ENCODE data around the gene GPR21. TPM values are rescaled to one million over a fixed set of nuclear protein-coding genes. Genes with fewer than 3 reads are reported as not detected.

GPR21 gene
- total RNA-seq, 1 experiment from 2014 or later, result 1.1 TPM

DNA sequence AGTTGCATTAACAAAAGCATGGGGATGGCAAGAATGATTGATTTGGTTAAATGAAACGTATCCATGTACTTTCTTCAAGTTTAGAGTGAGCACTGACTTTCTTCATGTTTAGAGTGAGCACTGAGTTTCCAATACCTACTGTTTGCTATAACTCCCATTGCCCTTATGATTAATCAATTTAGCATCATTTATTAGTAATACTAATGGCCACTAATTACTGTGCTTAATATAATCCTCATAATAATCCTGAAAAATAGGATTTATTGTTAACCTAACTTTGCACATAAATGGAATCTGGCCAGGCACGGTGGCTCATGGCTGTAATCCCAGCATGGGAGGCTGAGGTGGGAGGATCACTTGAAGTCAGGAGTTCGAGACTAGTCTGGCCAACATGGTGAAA is 22.1 kb upstream of the GPR21 start:
- no peak for TF ChIP-seq RAD21 (IDR thresholded peaks at IDR 0.05; ENCODE audit: low read depth)
- no peak for TF ChIP-seq CEBPB (IDR thresholded peaks at IDR 0.05; ENCODE audit: low read depth)
- no peak for TF ChIP-seq SIN3A (IDR thresholded peaks at IDR 0.05; ENCODE audit: low read depth)
- no peak for TF ChIP-seq POLR2A (IDR thresholded peaks at IDR 0.05; ENCODE audit: borderline replicate concordance, extremely low read depth, insufficient read depth, insufficient read length)
- no peak for TF ChIP-seq EZH2phosphoT487 (IDR thresholded peaks at IDR 0.05; ENCODE audit: borderline replicate concordance)
- TF ChIP-seq, protein P1, sequence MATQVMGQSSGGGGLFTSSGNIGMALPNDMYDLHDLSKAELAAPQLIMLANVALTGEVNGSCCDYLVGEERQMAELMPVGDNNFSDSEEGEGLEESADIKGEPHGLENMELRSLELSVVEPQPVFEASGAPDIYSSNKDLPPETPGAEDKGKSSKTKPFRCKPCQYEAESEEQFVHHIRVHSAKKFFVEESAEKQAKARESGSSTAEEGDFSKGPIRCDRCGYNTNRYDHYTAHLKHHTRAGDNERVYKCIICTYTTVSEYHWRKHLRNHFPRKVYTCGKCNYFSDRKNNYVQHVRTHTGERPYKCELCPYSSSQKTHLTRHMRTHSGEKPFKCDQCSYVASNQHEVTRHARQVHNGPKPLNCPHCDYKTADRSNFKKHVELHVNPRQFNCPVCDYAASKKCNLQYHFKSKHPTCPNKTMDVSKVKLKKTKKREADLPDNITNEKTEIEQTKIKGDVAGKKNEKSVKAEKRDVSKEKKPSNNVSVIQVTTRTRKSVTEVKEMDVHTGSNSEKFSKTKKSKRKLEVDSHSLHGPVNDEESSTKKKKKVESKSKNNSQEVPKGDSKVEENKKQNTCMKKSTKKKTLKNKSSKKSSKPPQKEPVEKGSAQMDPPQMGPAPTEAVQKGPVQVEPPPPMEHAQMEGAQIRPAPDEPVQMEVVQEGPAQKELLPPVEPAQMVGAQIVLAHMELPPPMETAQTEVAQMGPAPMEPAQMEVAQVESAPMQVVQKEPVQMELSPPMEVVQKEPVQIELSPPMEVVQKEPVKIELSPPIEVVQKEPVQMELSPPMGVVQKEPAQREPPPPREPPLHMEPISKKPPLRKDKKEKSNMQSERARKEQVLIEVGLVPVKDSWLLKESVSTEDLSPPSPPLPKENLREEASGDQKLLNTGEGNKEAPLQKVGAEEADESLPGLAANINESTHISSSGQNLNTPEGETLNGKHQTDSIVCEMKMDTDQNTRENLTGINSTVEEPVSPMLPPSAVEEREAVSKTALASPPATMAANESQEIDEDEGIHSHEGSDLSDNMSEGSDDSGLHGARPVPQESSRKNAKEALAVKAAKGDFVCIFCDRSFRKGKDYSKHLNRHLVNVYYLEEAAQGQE (IDR thresholded peaks at IDR 0.05; ENCODE audit: low read depth), result no peak
- TF ChIP-seq EZH2 (IDR thresholded peaks at IDR 0.05), result no peak
- no peak for TF ChIP-seq YY1 (IDR thresholded peaks at IDR 0.05; ENCODE audit: extremely low read depth, insufficient replicate concordance, low read depth, low read length)
- no peak for TF ChIP-seq JUND (IDR thresholded peaks at IDR 0.05)
- no peak for TF ChIP-seq ELF1 (IDR thresholded peaks at IDR 0.05; ENCODE audit: borderline replicate concordance, low read depth)
- TF ChIP-seq ZNF274 (IDR thresholded peaks at IDR 0.05; ENCODE audit: low read depth, low read length), result no peak
- no peak for TF ChIP-seq SP1 (IDR thresholded peaks at IDR 0.05; ENCODE audit: low read depth)
- TF ChIP-seq, protein P2, sequence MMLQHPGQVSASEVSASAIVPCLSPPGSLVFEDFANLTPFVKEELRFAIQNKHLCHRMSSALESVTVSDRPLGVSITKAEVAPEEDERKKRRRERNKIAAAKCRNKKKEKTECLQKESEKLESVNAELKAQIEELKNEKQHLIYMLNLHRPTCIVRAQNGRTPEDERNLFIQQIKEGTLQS (IDR thresholded peaks at IDR 0.05), result no peak
- TF ChIP-seq CTCF (IDR thresholded peaks at IDR 0.05 in 2 of 3, conservative IDR thresholded peaks at IDR 0.05 in 1 of 3; ENCODE audit: borderline replicate concordance in 1 of 3, insufficient read depth in 1 of 3, low read depth in 2 of 3, low read length in 2 of 3), result no peak
- no peak for TF ChIP-seq EGR1 (IDR thresholded peaks at IDR 0.05; ENCODE audit: low read depth)
- no peak for TF ChIP-seq SRF (IDR thresholded peaks at IDR 0.05; ENCODE audit: low read depth)
- TF ChIP-seq, protein P3, sequence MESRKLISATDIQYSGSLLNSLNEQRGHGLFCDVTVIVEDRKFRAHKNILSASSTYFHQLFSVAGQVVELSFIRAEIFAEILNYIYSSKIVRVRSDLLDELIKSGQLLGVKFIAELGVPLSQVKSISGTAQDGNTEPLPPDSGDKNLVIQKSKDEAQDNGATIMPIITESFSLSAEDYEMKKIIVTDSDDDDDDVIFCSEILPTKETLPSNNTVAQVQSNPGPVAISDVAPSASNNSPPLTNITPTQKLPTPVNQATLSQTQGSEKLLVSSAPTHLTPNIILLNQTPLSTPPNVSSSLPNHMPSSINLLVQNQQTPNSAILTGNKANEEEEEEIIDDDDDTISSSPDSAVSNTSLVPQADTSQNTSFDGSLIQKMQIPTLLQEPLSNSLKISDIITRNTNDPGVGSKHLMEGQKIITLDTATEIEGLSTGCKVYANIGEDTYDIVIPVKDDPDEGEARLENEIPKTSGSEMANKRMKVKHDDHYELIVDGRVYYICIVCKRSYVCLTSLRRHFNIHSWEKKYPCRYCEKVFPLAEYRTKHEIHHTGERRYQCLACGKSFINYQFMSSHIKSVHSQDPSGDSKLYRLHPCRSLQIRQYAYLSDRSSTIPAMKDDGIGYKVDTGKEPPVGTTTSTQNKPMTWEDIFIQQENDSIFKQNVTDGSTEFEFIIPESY (IDR thresholded peaks at IDR 0.05; ENCODE audit: extremely low read depth, insufficient replicate concordance, low read length), result no peak
- Histone ChIP-seq H3K36me3 (ENCODE audit: control insufficient read depth in 1 of 2, insufficient read depth in 2 of 2, low read length in 2 of 2) (peaks cover 15 to 17% of the 10 kb centered on the region in 2 experiments), H3K4me3 (replicated peaks in 1 of 2; ENCODE audit: low read depth in 1 of 2, low read length in 2 of 2) (no peak overlapping the region), H3K27ac (ENCODE audit: low read depth, low read length) (no peak overlapping the region), H3K9ac (ENCODE audit: low read length) (no peak overlapping the region), H3K4me2 (ENCODE audit: low read length) (no peak overlapping the region), H3K79me2 (ENCODE audit: insufficient read depth, low read length) (no peaks in the 10 kb centered on the region), H4K20me1 (ENCODE audit: insufficient read depth) (no peaks in the 10 kb centered on the region), H3K27me3 (ENCODE audit: insufficient read depth, low read length) (no peaks in the 10 kb centered on the region), H3K4me1 (ENCODE audit: control insufficient read depth in 1 of 2, insufficient read depth in 2 of 2, low read length in 2 of 2) (no peaks in the 10 kb centered on the region), H3K9me3 (ENCODE audit: control insufficient read depth in 1 of 2, insufficient read depth in 1 of 2, low read depth in 1 of 2, low read length in 2 of 2) (no peaks in the 10 kb centered on the region), H2AFZ (ENCODE audit: low read depth, low read length, poor library complexity, severe bottlenecking) (no peak overlapping the region), H3K9me2 (ENCODE audit: insufficient read depth) (no peaks in the 10 kb centered on the region)
- ChIA-PET POLR2A (no interaction called here), CTCF (no interaction called here), RAD21 (ENCODE audit: low non-redundant PET in 1 of 2, low total read pairs in 2 of 2, uncharacterized antibody in 2 of 2, unreplicated experiment in 2 of 2) (no interaction called here)
- BruUV-seq (replicated peaks), result no TSS peak
- ATAC-seq (no peak), DNase-seq (ENCODE audit: low read depth, low spot score) (no peak)
- intact Hi-C loops (cut with micrococcal nuclease), result no loop called here

All from HCT116 (cell line).